Breast epithelium (tissue), 4 donors: Measurements from ENCODE around the gene AKTIP. TPM values are rescaled to one million over a fixed set of nuclear protein-coding genes. Genes with fewer than 3 reads are reported as not detected.

ENCODE experiments used
- DNase-seq, 2 donors: peaks; one replicate each; pipeline ENCODE4 v3.0.0-alpha.2; 2019; ENCODE audit warnings: low spot score in 2 of 2
- H3K27ac ChIP-seq, 2 donors: fragments of 200-600 bp; sonication (generic) in 1 of 2; one replicate each; pipeline ENCODE4 v1.5.1; 2016 to 2019; ENCODE audit warnings: mild to moderate bottlenecking in 1 of 2
- H3K27me3 ChIP-seq, 2 donors: fragments of 200-600 bp; sonication (generic) in 1 of 2; one replicate each; pipeline versions ENCODE4 v1.5.1 to v1.6.0; 2017 to 2019; ENCODE audit warnings: control low read depth in 1 of 2, mild to moderate bottlenecking in 1 of 2
- H3K36me3 ChIP-seq: fragments of 200-600 bp; one replicate; pipeline ENCODE4 v1.5.1; 2019
- H3K4me1 ChIP-seq, 2 donors: fragments of 200-600 bp; sonication (generic); one replicate each; pipeline ENCODE4 v1.5.1; 2016 to 2019; ENCODE audit warnings: control low read depth in 1 of 2
- H3K4me3 ChIP-seq, 3 donors: fragments of 200-600 bp; sonication (generic); 1 replicate in 2 of 3; 2 replicates in 1 of 3; pipeline ENCODE4 v1.5.1; 2016 to 2019; ENCODE audit warnings: mild to moderate bottlenecking in 3 of 3, moderate library complexity in 2 of 3
- H3K9me3 ChIP-seq, 2 donors: fragments of 200-600 bp; sonication (generic) in 1 of 2; one replicate each; pipeline ENCODE4 v1.5.1; 2016 to 2019; ENCODE audit warnings: control low read depth in 1 of 2
- CTCF ChIP-seq, 3 donors: fragments of 450-650 bp; IDR thresholded peaks; one replicate each; pipeline ENCODE4 v1.5.1; 2016 to 2017; ENCODE audit warnings: antibody characterized with exemption in 3 of 3, mild to moderate bottlenecking in 3 of 3, moderate library complexity in 3 of 3
- POLR2A ChIP-seq: fragments of 450-650 bp; IDR thresholded peaks from one replicate; pipeline ENCODE4 v1.6.1; 2016; ENCODE audit warnings: antibody characterized with exemption, mild to moderate bottlenecking, moderate library complexity
- POLR2AphosphoS5 ChIP-seq, 3 donors: sonication (generic); formaldehyde crosslinking; IDR thresholded peaks; one replicate each; pipeline ENCODE4 v1.6.1; 2017; ENCODE audit warnings: antibody characterized with exemption in 3 of 3
- intact Hi-C: fragments of 100-400 bp; cut with DNase I; formaldehyde crosslinking; loops from one replicate; pipeline ENCODE4 v1.15.1; 2023; ENCODE audit warnings: low total_unique reads
- total RNA-seq, 3 donors: library from RNA; depleted of rRNA; stranded (reverse); fragments of >200 nt; gene quantifications; one replicate each; pipeline ENCODE4 v1.1.0, GENCODE V29; 2016

AKTIP gene
- total RNA-seq, 3 donors from 2014 or later = 39.3 to 56.3 (median 45.3) TPM

GRCh38 chr16:53494636-53495035, 8.4 kb downstream of the AKTIP start:
- DNase-seq = no peak
- no peaks in the 10 kb centered on the region for H3K27me3 ChIP-seq
- intact Hi-C loops = no loop called here

DNA sequence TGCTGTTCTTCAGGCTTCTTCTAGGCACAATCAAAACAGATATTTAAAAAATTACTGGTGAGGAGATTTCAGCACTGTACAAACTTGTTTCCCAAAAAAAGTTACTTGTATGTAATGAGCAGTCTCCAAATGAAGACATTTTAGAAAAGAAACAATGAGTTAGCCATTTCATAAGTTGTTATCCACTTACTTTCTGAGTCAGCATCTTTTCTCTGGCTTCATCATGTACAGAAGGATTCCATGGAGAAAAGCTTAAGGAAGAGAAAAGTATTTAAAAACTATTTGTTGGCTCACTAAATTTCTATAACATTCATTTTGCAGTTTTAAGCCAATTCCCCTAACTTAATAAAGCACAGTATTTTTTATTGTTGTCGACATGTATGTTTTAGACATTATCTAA, 10.5 kb downstream of the AKTIP start:
- H3K36me3 ChIP-seq = no peaks in the 10 kb centered on the region
- H3K27me3 ChIP-seq = no peaks in the 10 kb centered on the region
- TF ChIP-seq CTCF (IDR thresholded peaks at IDR 0.05) = no peak
- TF ChIP-seq POLR2AphosphoS5 (IDR thresholded peaks at IDR 0.05) = no peak
- no peak for TF ChIP-seq POLR2A
- no peaks in the 10 kb centered on the region for H3K9me3 ChIP-seq
- no peak for DNase-seq
- H3K27ac ChIP-seq = no peak overlapping the region
- H3K4me3 ChIP-seq = no peak overlapping the region
- H3K4me1 ChIP-seq = no peaks in the 10 kb centered on the region
- intact Hi-C loops = no loop called here

More at GRCh38 chr16:53494636-53495035, 8.4 kb downstream of the AKTIP start:
- TF ChIP-seq CTCF (IDR thresholded peaks at IDR 0.05) (no peak), POLR2A (no peak), POLR2AphosphoS5 (IDR thresholded peaks at IDR 0.05) (no peak)
- no peak overlapping the region for H3K27ac ChIP-seq
- no peaks in the 10 kb centered on the region for H3K9me3 ChIP-seq
- H3K4me1 ChIP-seq = no peaks in the 10 kb centered on the region
- no peaks in the 10 kb centered on the region for H3K36me3 ChIP-seq
- H3K4me3 ChIP-seq = no peak overlapping the region

GRCh38 chr16:53489755-53490154, 13.3 kb downstream of the AKTIP start:
- no peaks in the 10 kb centered on the region for H3K4me1 ChIP-seq
- DNase-seq = no peak
- no peak overlapping the region for H3K4me3 ChIP-seq
- H3K27me3 ChIP-seq = no peaks in the 10 kb centered on the region
- H3K36me3 ChIP-seq = no peaks in the 10 kb centered on the region
- TF ChIP-seq POLR2A = no peak
- TF ChIP-seq POLR2AphosphoS5 (IDR thresholded peaks at IDR 0.05) = no peak
- TF ChIP-seq CTCF (IDR thresholded peaks at IDR 0.05) = no peak
- intact Hi-C loops = no loop called here
- H3K9me3 ChIP-seq = no peaks in the 10 kb centered on the region
- H3K27ac ChIP-seq = no peak overlapping the region

DNA sequence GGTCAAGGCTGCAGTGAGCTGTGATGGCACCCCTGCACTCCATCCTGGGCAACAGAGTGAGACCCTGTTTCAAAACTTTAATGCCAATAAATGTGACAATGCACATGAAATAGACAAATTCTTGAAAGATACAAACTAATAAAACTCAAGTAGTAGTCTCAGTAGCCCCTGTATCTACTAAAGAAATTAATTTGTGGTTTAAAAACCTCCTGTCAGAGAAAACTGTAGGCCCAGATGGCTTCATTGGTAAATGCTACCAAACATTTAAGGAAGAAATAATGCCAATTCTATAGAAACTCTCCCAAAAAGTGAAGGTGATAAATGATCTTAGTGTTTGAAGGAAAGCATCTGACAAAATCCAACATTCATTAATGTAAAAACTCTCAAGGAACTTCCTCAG, 16.8 kb downstream of the AKTIP start:
- DNase-seq = no peak
- H3K9me3 ChIP-seq = no peaks in the 10 kb centered on the region
- no peaks in the 10 kb centered on the region for H3K4me1 ChIP-seq
- no peaks in the 10 kb centered on the region for H3K27me3 ChIP-seq
- no peak for TF ChIP-seq CTCF (IDR thresholded peaks at IDR 0.05)
- no peak for TF ChIP-seq POLR2A
- TF ChIP-seq POLR2AphosphoS5 (IDR thresholded peaks at IDR 0.05) = no peak
- no peak overlapping the region for H3K4me3 ChIP-seq
- H3K36me3 ChIP-seq = no peaks in the 10 kb centered on the region
- H3K27ac ChIP-seq = no peak overlapping the region
- intact Hi-C loops = no loop called here

DNA sequence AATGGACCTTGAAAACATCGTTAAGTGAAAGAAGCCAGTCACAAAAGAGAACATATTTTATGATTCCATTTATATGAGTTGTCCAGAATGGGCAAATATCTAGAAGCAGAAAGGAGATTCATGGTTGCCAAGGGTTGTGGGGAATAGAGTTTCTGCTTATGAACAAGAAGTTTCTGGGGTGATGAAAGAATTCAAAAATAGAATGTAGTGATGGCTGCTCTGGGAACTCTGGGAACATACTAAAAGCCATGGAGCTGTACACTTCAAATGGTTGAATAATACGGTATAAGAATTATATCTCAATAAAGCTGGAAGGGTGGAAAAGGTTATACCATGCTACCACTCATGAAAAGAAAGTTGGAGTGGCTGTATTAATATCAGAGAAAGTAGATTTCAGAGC, 18.5 kb downstream of the AKTIP start:
- no peak overlapping the region for H3K4me3 ChIP-seq
- H3K9me3 ChIP-seq = no peaks in the 10 kb centered on the region
- no peak overlapping the region for H3K27ac ChIP-seq
- H3K4me1 ChIP-seq = no peaks in the 10 kb centered on the region
- TF ChIP-seq POLR2A (no peak), POLR2AphosphoS5 (IDR thresholded peaks at IDR 0.05) (no peak), CTCF (IDR thresholded peaks at IDR 0.05) (no peak)
- intact Hi-C loops = no loop called here
- no peaks in the 10 kb centered on the region for H3K27me3 ChIP-seq
- H3K36me3 ChIP-seq = no peaks in the 10 kb centered on the region
- DNase-seq = no peak
